NCI-H1105 treated with DMSO at 0.1 percent for 48 hours (cell line): ENCODE results near the gene CNTN5.

Source experiments
- DNase-seq: peaks from one replicate; lab custom pipeline; 2025; lab: John Stamatoyannopoulos, UW

The CNTN5 gene

GRCh38 chr11:99630629-99631028 lies 609.9 kb downstream of the CNTN5 start:
- DNase-seq, result no peak

DNA sequence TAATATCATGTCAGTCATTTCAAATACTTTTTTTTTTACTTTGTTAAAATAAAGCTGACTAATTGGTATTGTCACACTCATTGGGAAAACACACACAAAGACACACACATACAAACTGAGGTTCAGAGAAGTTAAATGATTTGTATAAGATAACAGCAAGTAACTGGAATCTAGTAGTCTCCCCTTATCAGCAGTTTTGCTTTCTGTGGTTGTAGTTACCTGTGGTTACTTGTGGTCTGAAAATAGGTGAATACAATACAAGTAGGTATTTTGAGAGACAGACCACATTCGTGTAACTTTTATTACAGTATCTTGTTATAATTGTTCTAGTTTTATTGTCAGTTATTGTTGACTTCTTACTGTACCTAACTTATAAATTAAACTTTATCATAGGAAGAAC lies 610.9 kb downstream of the CNTN5 start:
- no peak for DNase-seq

- no peak for DNase-seq
Observed at GRCh38 chr11:99632969-99633368, 612.2 kb downstream of the CNTN5 start.

DNA sequence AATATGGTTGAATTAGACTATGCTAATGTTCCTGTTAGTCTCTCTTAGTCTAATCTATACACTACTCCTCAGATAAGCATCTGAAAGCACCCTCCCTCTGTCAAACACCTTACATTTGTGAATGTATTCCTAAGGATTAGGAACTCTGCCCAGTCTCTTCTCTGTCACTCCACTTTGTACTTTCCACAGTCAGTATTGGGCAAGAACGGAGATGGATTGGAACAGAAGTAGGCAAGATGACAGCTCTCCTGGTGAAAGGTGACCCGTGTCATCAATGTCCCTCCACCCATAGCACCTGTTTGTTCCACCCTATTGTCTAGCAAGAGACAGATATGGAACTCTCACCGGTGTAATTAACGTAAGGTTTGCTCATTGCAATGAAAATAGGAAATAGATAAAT lies 613.8 kb downstream of the CNTN5 start:
- no peak for DNase-seq

- DNase-seq, result no peak
Observed at GRCh38 chr11:99638073-99638553, 617.4 kb downstream of the CNTN5 start.

GRCh38 chr11:99640671-99641070 lies 619.9 kb downstream of the CNTN5 start:
- no peak for DNase-seq

DNA sequence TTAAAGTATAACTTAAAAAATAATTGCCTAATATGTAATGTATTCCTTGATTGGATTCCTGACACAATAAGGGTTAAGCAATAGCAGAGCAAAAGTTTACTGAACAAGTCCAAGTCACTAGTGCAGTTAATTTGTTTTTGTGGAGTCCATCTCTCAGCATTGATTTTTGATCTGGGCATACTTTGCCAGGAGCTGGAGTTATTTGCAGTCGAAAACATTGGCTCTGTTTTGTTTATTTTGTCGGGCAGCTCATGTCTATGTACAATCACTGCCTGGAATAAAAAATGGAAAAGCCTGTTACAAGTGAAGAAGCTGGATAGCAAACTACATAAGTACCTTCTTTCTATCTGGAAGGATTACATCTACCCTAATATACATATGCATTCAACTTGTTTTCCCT lies 625.2 kb downstream of the CNTN5 start:
- DNase-seq, result no peak

- no peak for DNase-seq
Observed at GRCh38 chr11:99670067-99670676, 649.4 kb downstream of the CNTN5 start.

DNA sequence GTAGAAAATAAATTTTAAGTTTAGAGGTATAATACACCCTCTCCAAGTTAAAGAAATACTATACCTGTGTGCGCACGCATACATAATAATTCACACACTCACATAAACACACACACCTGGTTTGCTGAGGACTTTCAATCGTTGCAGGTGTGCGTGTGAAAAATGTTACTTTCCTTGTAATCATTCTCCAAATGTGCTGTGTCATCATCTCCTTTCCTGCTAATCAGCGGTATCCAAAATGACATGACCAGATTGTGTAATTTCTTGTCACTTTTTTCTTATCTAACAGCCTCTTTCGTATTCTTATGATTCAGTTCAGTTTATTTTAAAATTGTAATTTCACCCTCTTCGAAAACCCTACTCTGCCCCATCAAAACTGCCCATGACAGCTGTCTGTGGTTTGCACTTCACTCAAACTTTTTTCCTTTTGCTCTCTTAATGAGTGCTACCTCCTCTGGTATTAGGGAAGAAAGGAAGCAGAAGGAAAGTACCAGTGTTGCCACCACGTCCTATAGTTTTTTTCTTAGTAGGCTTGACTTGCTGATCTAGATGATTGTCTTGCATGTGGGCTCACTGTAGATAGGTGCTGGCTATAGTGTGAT lies 651.2 kb downstream of the CNTN5 start:
- DNase-seq, result no peak

- DNase-seq, result no peak
Observed at GRCh38 chr11:99676292-99676691, 655.5 kb downstream of the CNTN5 start.

- DNase-seq, result no peak
Observed at GRCh38 chr11:99682171-99682570, 661.4 kb downstream of the CNTN5 start.

GRCh38 chr11:99682646-99683045 lies 661.9 kb downstream of the CNTN5 start:
- DNase-seq, result no peak

DNA sequence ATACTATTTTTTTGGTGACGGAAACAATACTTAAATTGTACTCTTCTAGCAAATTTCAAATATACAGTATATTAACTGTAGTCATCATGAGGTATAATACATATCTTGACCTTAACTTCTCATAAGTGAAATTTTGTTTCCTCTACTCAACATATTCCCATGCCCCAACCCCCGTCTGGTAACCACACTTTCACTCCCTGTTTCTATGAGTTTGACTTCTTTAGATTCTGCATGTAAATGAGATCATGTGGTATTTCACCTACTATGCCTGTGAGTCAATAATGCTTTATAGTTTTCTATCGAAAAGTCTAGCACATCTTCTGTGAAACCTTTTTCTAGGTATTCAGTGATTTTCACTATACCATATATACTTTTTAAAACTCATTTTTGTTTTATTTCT lies 663.2 kb downstream of the CNTN5 start:
- DNase-seq, result no peak

DNA sequence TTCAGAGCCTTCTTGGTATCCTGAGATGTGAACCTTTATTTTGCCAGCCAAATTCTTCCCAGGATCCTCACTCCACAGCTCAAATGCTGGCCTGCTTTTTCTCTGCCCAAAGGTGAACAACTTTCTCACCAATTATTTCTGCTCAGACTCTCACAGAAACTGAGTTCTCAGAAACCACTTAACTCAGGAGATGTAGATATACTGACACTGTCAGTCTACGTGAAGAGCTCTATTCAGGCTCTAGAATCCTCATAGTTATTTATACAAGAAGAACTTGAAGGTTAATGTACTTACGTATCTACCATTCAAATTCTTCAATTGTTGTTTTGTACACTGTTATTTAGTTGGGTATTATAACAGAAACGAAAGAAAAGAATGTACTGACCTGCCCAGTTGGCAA lies 666.1 kb downstream of the CNTN5 start:
- no peak for DNase-seq

GRCh38 chr11:99687320-99687719 lies 666.6 kb downstream of the CNTN5 start:
- peak; percentile 41 for DNase-seq

- peak; percentile 90 for DNase-seq
Observed at GRCh38 chr11:99693941-99694492, 673.3 kb downstream of the CNTN5 start.

DNA sequence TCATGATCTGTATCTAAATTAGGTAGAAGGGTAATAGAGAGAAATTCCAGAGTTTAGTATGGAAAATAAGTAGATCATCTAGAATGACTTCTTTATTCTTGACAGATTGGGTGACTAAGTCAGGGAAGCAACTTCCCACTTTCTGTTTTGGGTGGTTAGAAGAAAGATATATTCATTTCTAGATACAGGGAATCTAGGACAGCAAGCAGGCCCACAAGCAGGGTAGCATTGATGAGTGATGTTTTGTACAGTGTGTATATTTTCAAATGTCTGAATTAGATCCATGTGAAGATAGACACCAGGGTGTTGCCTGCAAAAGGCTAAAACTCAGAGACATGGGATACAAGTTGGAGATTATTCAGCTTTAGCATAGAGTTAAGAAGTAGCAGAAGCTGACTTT lies 674.4 kb downstream of the CNTN5 start:
- no peak for DNase-seq

GRCh38 chr11:99706848-99707247 lies 686.1 kb downstream of the CNTN5 start:
- no peak for DNase-seq

DNA sequence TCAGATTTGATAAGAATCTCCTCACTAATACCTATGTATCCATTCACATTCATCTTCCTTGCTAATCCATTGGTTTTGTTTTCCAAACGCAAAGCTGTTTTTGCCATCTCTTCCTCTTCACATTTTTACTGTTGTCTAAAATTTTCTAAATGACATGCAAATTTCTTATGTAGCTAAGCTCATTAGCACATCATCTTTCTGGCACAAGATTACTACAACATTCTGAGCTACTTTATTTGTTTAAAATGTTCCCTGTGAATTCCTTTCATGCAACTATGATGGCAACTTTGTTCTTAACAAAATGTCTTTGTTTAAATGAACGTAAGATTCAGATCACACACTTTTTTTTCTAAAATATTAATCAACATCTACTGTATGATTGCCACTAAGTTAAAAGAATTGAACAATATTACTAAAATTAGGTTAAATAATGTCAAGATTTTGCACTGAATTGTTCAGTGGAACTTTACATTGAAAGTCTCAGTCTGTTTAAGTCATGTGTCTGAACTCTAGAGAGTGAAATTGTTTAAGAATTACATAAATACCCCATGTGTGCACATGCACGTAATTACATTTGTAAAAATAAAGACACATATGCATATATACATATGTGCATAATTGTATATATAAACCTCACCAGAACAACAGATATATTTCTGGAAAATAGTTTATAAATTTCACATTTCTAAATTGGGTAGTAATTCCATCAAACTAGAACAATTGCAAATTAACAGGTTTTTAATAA lies 688.4 kb downstream of the CNTN5 start:
- DNase-seq, result no peak

DNA sequence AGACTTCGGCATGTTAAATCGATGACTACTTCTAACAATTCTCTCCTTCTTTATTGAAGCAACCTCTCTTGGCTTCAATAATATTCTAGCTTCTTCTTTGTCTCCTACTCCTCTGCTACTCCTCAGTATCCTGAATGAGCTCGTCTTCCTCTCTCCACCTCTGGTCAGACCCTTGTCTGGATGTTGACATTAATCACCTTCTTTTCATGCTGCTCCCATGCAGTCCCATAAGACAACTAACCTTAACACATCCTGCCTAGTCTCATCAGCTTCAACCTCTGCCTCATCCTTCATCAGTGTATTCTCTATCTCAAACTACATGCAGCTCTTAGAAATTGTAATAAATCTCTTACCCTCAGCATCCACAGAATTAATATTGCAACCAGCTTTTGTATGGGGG lies 695.6 kb downstream of the CNTN5 start:
- DNase-seq, result no peak

DNA sequence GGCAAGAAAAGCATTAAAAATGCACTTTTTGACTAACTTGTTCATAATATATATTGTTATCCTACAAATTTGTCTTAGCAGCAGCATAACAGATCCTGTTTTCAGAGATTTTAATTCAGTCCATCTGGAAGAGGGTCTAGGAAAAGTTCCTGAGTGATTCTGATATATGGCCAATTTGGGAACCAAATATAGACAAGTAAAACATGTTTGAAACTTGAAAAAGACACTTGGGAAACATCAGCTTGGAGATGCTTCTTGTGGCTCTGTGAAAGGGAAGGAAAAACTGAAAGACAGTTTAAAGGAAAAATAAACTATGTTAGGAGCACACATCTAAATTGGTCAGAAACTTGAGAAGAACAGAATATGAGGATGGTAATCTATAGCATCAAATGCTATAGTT lies 697.5 kb downstream of the CNTN5 start:
- DNase-seq, result no peak

- DNase-seq, result peak; percentile 55
Observed at GRCh38 chr11:99739464-99740089, 718.8 kb downstream of the CNTN5 start.

DNA sequence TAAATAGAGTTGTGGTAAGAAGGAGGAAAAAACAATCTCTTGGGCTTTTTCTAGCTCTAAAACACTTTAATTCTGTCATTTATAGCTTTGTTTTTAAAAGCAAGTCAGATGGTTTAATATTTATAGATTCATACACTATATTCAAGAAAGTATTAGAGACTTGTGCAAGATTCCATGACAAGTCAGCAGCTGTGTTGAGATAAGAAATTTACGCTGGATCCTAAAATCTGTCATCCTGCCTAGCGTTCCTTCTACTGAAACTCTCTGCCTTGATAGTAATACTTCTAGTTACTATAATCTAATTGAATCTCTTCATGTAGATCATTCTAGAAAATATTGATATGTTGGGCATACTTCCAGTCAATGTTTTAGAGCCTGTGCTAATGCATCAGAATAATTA lies 721.8 kb downstream of the CNTN5 start:
- DNase-seq, result no peak
